LHCN-M2 (cell line): ENCODE data around the gene MYO1F. TPM values are rescaled to one million over a fixed set of nuclear protein-coding genes. Genes with fewer than 3 reads are reported as not detected.

ENCODE experiments used
- total RNA-seq: library from RNA; depleted of rRNA; stranded (reverse); fragments of >200 nt; gene quantifications from 2 replicates; pipeline ENCODE4 v1.2.3, GENCODE V29; 2014; rRNA removed

MYO1F gene
- total RNA-seq, 1 experiment from 2014 or later = 0.11 TPM

Other genes with a start within 250 kb of the MYO1F start
- gene KANK3, start 234.2 kb downstream of the MYO1F start, total RNA-seq = 0.11 and 1.2 TPM in 2 replicates
- gene ANGPTL4, start 213.3 kb downstream of the MYO1F start, total RNA-seq = 48.7 and 82.3 TPM in 2 replicates
- 13.0 and 13.5 TPM in 2 replicates for gene RAB11B, start 187.1 kb downstream of the MYO1F start, total RNA-seq
- 34.2 and 44.5 TPM in 2 replicates for gene MARCHF2, start 164.1 kb downstream of the MYO1F start, total RNA-seq
- 91.8 and 118 TPM in 2 replicates for gene HNRNPM, start 132.5 kb downstream of the MYO1F start, total RNA-seq
- gene PRAM1, start 74.8 kb downstream of the MYO1F start, total RNA-seq = not detected in 2 replicates
- 9.1 and 9.2 TPM in 2 replicates for gene ZNF414, start 63.3 kb downstream of the MYO1F start, total RNA-seq
- gene ADAMTS10, start 33.3 kb upstream of the MYO1F start, total RNA-seq = 0.06 and 0.46 TPM in 2 replicates
- not detected in 2 replicates for gene NFILZ, start 53.2 kb upstream of the MYO1F start, total RNA-seq
- not detected in 2 replicates for gene ACTL9, start 121.4 kb upstream of the MYO1F start, total RNA-seq
- gene OR2Z1, start 144.2 kb upstream of the MYO1F start, total RNA-seq = not detected in 2 replicates